CD4-positive, alpha-beta T cell treated with Interleukin-4 for 1 hour (primary cell): ENCODE measurements around the gene VAT1L.

ENCODE experiments used
- DNase-seq, 2 donors: peaks; one replicate each; pipeline ENCODE4 v3.0.0-alpha.2; 2020 to 2022

Gene VAT1L

GRCh38 chr16:77871932-77872331 is 83.6 kb downstream of the VAT1L start:
- DNase-seq = no peak

GRCh38 chr16:77873066-77873465 is 84.7 kb downstream of the VAT1L start:
- no peak for DNase-seq

GRCh38 chr16:77874347-77874746 is 86.0 kb downstream of the VAT1L start:
- no peak for DNase-seq

GRCh38 chr16:77876776-77877175 is 88.4 kb downstream of the VAT1L start:
- no peak for DNase-seq

- no peak for DNase-seq
These were observed 89.5 kb downstream of the VAT1L start for GRCh38 chr16:77877712-77878347.

GRCh38 chr16:77881355-77882030 is 93.1 kb downstream of the VAT1L start:
- no peak for DNase-seq

GRCh38 chr16:77882358-77882757 is 94.0 kb downstream of the VAT1L start:
- no peak for DNase-seq

GRCh38 chr16:77885571-77886295 is 97.4 kb downstream of the VAT1L start:
- DNase-seq = no peak

GRCh38 chr16:77888871-77889270 is 100.5 kb downstream of the VAT1L start:
- no peak for DNase-seq

- DNase-seq = no peak
These were observed 101.7 kb downstream of the VAT1L start for GRCh38 chr16:77890075-77890474.

- no peak for DNase-seq
These were observed 105.8 kb downstream of the VAT1L start for GRCh38 chr16:77894162-77894561.

- no peak for DNase-seq
These were observed 107.6 kb downstream of the VAT1L start for GRCh38 chr16:77895962-77896361.

GRCh38 chr16:77896415-77897128 is 108.2 kb downstream of the VAT1L start:
- DNase-seq = no peak

- no peak for DNase-seq
These were observed 108.7 kb downstream of the VAT1L start for GRCh38 chr16:77897129-77897437.

- no peak for DNase-seq
These were observed 109.7 kb downstream of the VAT1L start for GRCh38 chr16:77897831-77898605.

- no peak for DNase-seq
These were observed 110.4 kb downstream of the VAT1L start for GRCh38 chr16:77898671-77899211.

- no peak for DNase-seq
These were observed 111.1 kb downstream of the VAT1L start for GRCh38 chr16:77899416-77899815.

GRCh38 chr16:77905374-77905920 is 117.1 kb downstream of the VAT1L start:
- DNase-seq = no peak

GRCh38 chr16:77910021-77910420 is 121.7 kb downstream of the VAT1L start:
- no peak for DNase-seq

- no peak for DNase-seq
These were observed 124.3 kb downstream of the VAT1L start for GRCh38 chr16:77912617-77913016.

- DNase-seq = no peak
These were observed 125.4 kb downstream of the VAT1L start for GRCh38 chr16:77913738-77914253.

GRCh38 chr16:77916111-77916510 is 127.7 kb downstream of the VAT1L start:
- no peak for DNase-seq
